HCT116 (cell line): ENCODE results near the gene PRR36. TPM values are rescaled to one million over a fixed set of nuclear protein-coding genes. Genes with fewer than 3 reads are reported as not detected.

ENCODE experiments used
- ATAC-seq: fragments of 200-7000 bp; cut with Tn5 transposase; 2 replicates; pipeline ENCODE4 v1.9.1; 2020; ENCODE audit warnings: mild to moderate bottlenecking, moderate library complexity
- BruUV-seq: library from RNA; stranded (reverse); fragments of 400-500 nt; replicated peaks from 2 replicates; lab custom pipeline; 2021; lab: Mats Ljungman, UMichigan
- CTCF ChIA-PET: fragments of 300-600 bp; sonication (Branson Sonifier 250); formaldehyde crosslinking; loops from one replicate; lab custom pipeline; 2021; ENCODE audit warnings: antibody characterized with exemption; lab: Charles Lee
- POLR2A ChIA-PET: fragments of 300-600, 350-600 bp; sonication (Branson Sonifier 250); formaldehyde crosslinking; loops from one replicate; lab custom pipeline; 2021; ENCODE audit warnings: antibody characterized with exemption; lab: Charles Lee
- RAD21 ChIA-PET, 2 experiments: fragments of 300-600 bp; sonication (Branson Sonifier 250); formaldehyde crosslinking; loops; one replicate each; lab custom pipeline; 2023; ENCODE audit warnings: low total read pairs in 2 of 2; ENCODE audit not compliant: uncharacterized antibody in 2 of 2, unreplicated experiment in 2 of 2, low non-redundant PET in 1 of 2; lab: Charles Lee
- DNase-seq: peaks from one replicate; pipeline ENCODE4 v3.0.0-alpha.2; 2010; ENCODE audit warnings: low read depth, low spot score
- H2AFZ ChIP-seq: fragments of 200-600 bp; shearing (Covaris generic), sonication (generic); 2 replicates; pipeline ENCODE4 v1.6.1; 2017; ENCODE audit warnings: low read depth, mixed run types, mixed read lengths, antibody characterized with exemption, low read length; ENCODE audit not compliant: poor library complexity, severe bottlenecking
- H3K27ac ChIP-seq: 2 replicates; pipeline ENCODE4 v1.5.1; 2012; ENCODE audit warnings: low read depth, low read length
- H3K27me3 ChIP-seq: fragments of 200-600 bp; sonication (generic); 2 replicates; pipeline ENCODE4 v1.6.1; 2016; ENCODE audit warnings: mixed run types, low read length, mixed read lengths; ENCODE audit not compliant: insufficient read depth
- H3K36me3 ChIP-seq, 2 experiments: fragments of 200-500 bp in 1 of 2; fragments of 200-600 bp in 1 of 2; sonication (Bioruptor generic) in 1 of 2; sonication (generic) in 1 of 2; 2 replicates each; pipeline versions ENCODE4 v1.5.1 to v1.6.1; 2014 to 2016; ENCODE audit warnings: low read length in 2 of 2, inconsistent platforms in 1 of 2, mixed read lengths in 1 of 2, mixed run types in 1 of 2; ENCODE audit not compliant: insufficient read depth in 2 of 2, control insufficient read depth in 1 of 2
- H3K4me1 ChIP-seq, 2 experiments: fragments of 200-600 bp in 1 of 2; sonication (generic) in 1 of 2; 2 replicates each; pipeline versions ENCODE4 v1.5.1 to v1.6.1; 2012 to 2017; ENCODE audit warnings: low read length in 2 of 2, inconsistent platforms in 1 of 2, mild to moderate bottlenecking in 1 of 2, mixed read lengths in 1 of 2, mixed run types in 1 of 2, moderate library complexity in 1 of 2; ENCODE audit not compliant: insufficient read depth in 2 of 2, control insufficient read depth in 1 of 2
- H3K4me2 ChIP-seq: fragments of 200-600 bp; sonication (generic); 2 replicates; pipeline ENCODE4 v1.6.1; 2017; ENCODE audit warnings: mixed run types, low read length, mixed read lengths
- H3K4me3 ChIP-seq, 2 experiments: fragments of 200-600 bp in 1 of 2; sonication (generic) in 1 of 2; replicated peaks in 1 of 2; 2 replicates each; pipeline ENCODE4 v1.5.1; 2011 to 2016; ENCODE audit warnings: low read length in 2 of 2, control low read depth in 1 of 2, low read depth in 1 of 2, mild to moderate bottlenecking in 1 of 2, mixed read lengths in 1 of 2, mixed run types in 1 of 2
- H3K79me2 ChIP-seq: fragments of 200-600 bp; sonication (generic); 2 replicates; pipeline ENCODE4 v1.6.1; 2017; ENCODE audit warnings: mild to moderate bottlenecking, mixed run types, low read length, moderate library complexity, mixed read lengths; ENCODE audit not compliant: insufficient read depth
- H3K9ac ChIP-seq: fragments of 200-600 bp; sonication (generic); 2 replicates; pipeline ENCODE4 v1.6.1; 2016; ENCODE audit warnings: low read length, mixed read lengths
- H3K9me2 ChIP-seq: fragments of 200-600 bp; sonication (generic), shearing (Covaris generic); 2 replicates; pipeline ENCODE4 v1.6.1; 2017; ENCODE audit warnings: mixed run types, mild to moderate bottlenecking, moderate library complexity; ENCODE audit not compliant: insufficient read depth
- H3K9me3 ChIP-seq, 2 experiments: fragments of 200-500 bp in 1 of 2; fragments of 200-600 bp in 1 of 2; sonication (Bioruptor generic) in 1 of 2; sonication (generic) in 1 of 2; 2 replicates each; pipeline ENCODE4 v1.6.1; 2014 to 2017; ENCODE audit warnings: low read length in 2 of 2, mixed read lengths in 2 of 2, inconsistent platforms in 1 of 2, low read depth in 1 of 2, mild to moderate bottlenecking in 1 of 2, mixed run types in 1 of 2, moderate library complexity in 1 of 2; ENCODE audit not compliant: control insufficient read depth in 1 of 2, insufficient read depth in 1 of 2
- H4K20me1 ChIP-seq: fragments of 200-600 bp; sonication (generic), shearing (Covaris generic); 2 replicates; pipeline ENCODE4 v1.6.1; 2017; ENCODE audit warnings: mixed run types, mild to moderate bottlenecking, moderate library complexity; ENCODE audit not compliant: insufficient read depth
- CBX3 ChIP-seq: IDR thresholded peaks from 2 replicates; pipeline ENCODE4 v1.6.1; 2012; ENCODE audit warnings: low read depth
- CEBPB ChIP-seq: IDR thresholded peaks from 2 replicates; pipeline ENCODE4 v1.6.1; 2012; ENCODE audit warnings: low read depth
- ELF1 ChIP-seq: IDR thresholded peaks from 2 replicates; pipeline ENCODE4 v1.6.1; 2012; ENCODE audit warnings: low read depth, borderline replicate concordance
- EZH2phosphoT487 ChIP-seq: fragments of 200-600 bp; IDR thresholded peaks from 2 replicates; pipeline ENCODE4 v1.6.1; 2018; ENCODE audit warnings: antibody characterized with exemption, borderline replicate concordance
- FOSL1 ChIP-seq: IDR thresholded peaks from 2 replicates; pipeline ENCODE4 v1.6.1; 2012; ENCODE audit warnings: low read depth
- JUND ChIP-seq: IDR thresholded peaks from 2 replicates; pipeline ENCODE4 v1.6.1; 2012
- POLR2AphosphoS5 ChIP-seq: IDR thresholded peaks from 2 replicates; pipeline ENCODE4 v1.6.1; 2011; ENCODE audit warnings: mild to moderate bottlenecking, low read depth, low read length, moderate library complexity
- RAD21 ChIP-seq: IDR thresholded peaks from 2 replicates; pipeline ENCODE4 v1.6.1; 2012; ENCODE audit warnings: low read depth, mild to moderate bottlenecking
- SIN3A ChIP-seq: IDR thresholded peaks from 2 replicates; pipeline ENCODE4 v1.6.1; 2012; ENCODE audit warnings: low read depth
- SRF ChIP-seq: IDR thresholded peaks from 2 replicates; pipeline ENCODE4 v1.6.1; 2012; ENCODE audit warnings: low read depth
- YY1 ChIP-seq: IDR thresholded peaks from 2 replicates; pipeline ENCODE4 v1.6.1; 2011; ENCODE audit warnings: low read length, low read depth, moderate library complexity, mild to moderate bottlenecking; ENCODE audit not compliant: insufficient replicate concordance; ENCODE audit errors: extremely low read depth
- ZFX ChIP-seq: fragments of 450-650 bp; IDR thresholded peaks from 2 replicates; pipeline ENCODE4 v1.6.1; 2017
- intact Hi-C: fragments of 100-400 bp; cut with micrococcal nuclease; formaldehyde crosslinking; loops from 2 replicates; pipeline ENCODE4 v1.10.0; 2022
- total RNA-seq: library from RNA; stranded (reverse); gene quantifications from one replicate; pipeline ENCODE4 v1.2.1, GENCODE V29; 2021; ENCODE audit not compliant: unreplicated experiment
- TF ChIP-seq, protein P1 (sequence below): IDR thresholded peaks from 2 replicates; pipeline ENCODE4 v1.6.1; 2012
- TF ChIP-seq, protein P2 (sequence below): IDR thresholded peaks from 2 replicates; pipeline ENCODE4 v1.6.1; 2012
- TF ChIP-seq, protein P3 (sequence below), 3 experiments: fragments of 200-600 bp in 1 of 3; sonication (generic) in 1 of 3; IDR thresholded peaks in 2 of 3; conservative IDR thresholded peaks in 1 of 3; 2 replicates each; pipeline ENCODE4 v1.5.1; 2012 to 2017; ENCODE audit warnings: low read depth in 2 of 3, low read length in 2 of 3, antibody characterized with exemption in 1 of 3, borderline replicate concordance in 1 of 3, control low read depth in 1 of 3, mild to moderate bottlenecking in 1 of 3, mixed read lengths in 1 of 3, mixed run types in 1 of 3, moderate library complexity in 1 of 3; ENCODE audit not compliant: insufficient read depth in 1 of 3
- TF ChIP-seq, protein P4 (sequence below): IDR thresholded peaks from 2 replicates; pipeline ENCODE4 v1.6.1; 2011; ENCODE audit warnings: mild to moderate bottlenecking, low read length, moderate library complexity; ENCODE audit not compliant: insufficient replicate concordance; ENCODE audit errors: extremely low read depth
- TF ChIP-seq, protein P5 (sequence below): IDR thresholded peaks from 2 replicates; pipeline ENCODE4 v1.6.1; 2012; ENCODE audit warnings: low read depth

Gene PRR36
- total RNA-seq, 1 experiment from 2014 or later: 7.5 TPM

DNA sequence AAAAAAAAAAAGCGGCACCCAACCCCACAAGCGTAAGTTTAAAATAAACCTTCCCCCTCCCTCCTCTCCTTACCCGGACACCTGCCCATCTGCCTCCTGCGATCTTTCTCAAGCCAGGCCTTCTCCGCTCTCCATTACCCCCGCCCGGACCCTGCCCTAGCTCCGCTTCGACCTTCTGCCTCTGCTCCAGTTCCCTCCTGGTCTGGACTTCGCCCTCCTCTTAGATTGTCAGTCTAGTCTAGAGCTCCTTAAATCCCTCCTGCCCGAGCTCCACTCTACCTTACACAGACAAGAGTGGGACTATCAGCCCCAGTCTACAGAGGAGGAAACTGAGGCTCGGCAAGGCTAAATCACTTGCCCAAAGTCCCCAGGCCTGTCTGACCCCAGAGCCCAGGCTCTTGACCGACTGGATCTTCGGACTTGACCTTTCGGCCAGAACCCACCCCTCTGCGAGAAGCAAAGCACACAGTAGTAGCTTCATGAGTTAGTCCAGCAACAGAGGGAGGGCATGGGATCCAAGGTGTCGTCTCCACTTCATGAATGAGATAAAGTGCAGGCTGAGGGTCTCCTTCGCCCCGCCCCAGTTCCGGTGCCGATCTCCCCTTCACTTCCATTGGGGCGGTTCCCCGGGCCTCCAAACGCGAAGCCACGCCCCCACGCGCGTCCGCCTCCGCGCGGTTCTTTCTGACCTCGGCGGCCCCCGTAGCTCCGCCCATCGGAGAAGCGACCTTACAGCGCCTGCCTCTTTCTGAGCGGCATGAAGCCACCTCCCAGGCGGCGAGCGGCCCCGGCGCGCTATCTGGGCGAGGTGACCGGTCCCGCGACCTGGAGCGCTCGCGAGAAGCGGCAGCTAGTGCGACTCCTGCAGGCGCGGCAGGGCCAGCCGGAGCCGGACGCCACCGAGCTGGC lies 45.7 kb upstream of the PRR36 start, which contains the start of gene SNAPC2:
TSS of gene SNAPC2 (plus strand) at position 729 of the 909 bp plus-strand sequence. CDS start at position 758, 29 bp downstream.
- H3K9ac ChIP-seq: peak within 1 kb of the TSS; percentile 89
- intact Hi-C loops: loop anchor here (1.0 to 5.0 kb wide), 2 partner anchors 50 to 68 kb away; no protein-coding TSS in a partner anchor
- peaks cover 0 to 12% of the 10 kb centered on the region in 2 experiments; a peak in 3 of 4 replicates for H3K36me3 ChIP-seq
- TF ChIP-seq JUND: no peak
- no peak for TF ChIP-seq SRF
- TF ChIP-seq CEBPB: no peak
- peak; percentile 58; the same call in 1 of the 2 replicates for TF ChIP-seq SIN3A
- no peak for TF ChIP-seq EZH2phosphoT487
- TF ChIP-seq ELF1: no peak
- TF ChIP-seq, protein P1, sequence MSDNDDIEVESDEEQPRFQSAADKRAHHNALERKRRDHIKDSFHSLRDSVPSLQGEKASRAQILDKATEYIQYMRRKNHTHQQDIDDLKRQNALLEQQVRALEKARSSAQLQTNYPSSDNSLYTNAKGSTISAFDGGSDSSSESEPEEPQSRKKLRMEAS: peak; percentile 77; the same call in 1 of the 2 replicates
- TF ChIP-seq FOSL1: no peak
- TF ChIP-seq, protein P2, sequence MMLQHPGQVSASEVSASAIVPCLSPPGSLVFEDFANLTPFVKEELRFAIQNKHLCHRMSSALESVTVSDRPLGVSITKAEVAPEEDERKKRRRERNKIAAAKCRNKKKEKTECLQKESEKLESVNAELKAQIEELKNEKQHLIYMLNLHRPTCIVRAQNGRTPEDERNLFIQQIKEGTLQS: no peak
- peak; percentile 17 for TF ChIP-seq YY1
- TF ChIP-seq, protein P3, sequence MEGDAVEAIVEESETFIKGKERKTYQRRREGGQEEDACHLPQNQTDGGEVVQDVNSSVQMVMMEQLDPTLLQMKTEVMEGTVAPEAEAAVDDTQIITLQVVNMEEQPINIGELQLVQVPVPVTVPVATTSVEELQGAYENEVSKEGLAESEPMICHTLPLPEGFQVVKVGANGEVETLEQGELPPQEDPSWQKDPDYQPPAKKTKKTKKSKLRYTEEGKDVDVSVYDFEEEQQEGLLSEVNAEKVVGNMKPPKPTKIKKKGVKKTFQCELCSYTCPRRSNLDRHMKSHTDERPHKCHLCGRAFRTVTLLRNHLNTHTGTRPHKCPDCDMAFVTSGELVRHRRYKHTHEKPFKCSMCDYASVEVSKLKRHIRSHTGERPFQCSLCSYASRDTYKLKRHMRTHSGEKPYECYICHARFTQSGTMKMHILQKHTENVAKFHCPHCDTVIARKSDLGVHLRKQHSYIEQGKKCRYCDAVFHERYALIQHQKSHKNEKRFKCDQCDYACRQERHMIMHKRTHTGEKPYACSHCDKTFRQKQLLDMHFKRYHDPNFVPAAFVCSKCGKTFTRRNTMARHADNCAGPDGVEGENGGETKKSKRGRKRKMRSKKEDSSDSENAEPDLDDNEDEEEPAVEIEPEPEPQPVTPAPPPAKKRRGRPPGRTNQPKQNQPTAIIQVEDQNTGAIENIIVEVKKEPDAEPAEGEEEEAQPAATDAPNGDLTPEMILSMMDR (IDR thresholded peaks at IDR 0.05 in 2 of 3, conservative IDR thresholded peaks at IDR 0.05 in 1 of 3; ENCODE audit: borderline replicate concordance in 1 of 3, insufficient read depth in 1 of 3, low read depth in 2 of 3, low read length in 2 of 3): no peak
- no peak for TF ChIP-seq RAD21
- no peak for TF ChIP-seq ZFX
- TF ChIP-seq POLR2AphosphoS5: peak; percentile 62
- TF ChIP-seq, protein P4, sequence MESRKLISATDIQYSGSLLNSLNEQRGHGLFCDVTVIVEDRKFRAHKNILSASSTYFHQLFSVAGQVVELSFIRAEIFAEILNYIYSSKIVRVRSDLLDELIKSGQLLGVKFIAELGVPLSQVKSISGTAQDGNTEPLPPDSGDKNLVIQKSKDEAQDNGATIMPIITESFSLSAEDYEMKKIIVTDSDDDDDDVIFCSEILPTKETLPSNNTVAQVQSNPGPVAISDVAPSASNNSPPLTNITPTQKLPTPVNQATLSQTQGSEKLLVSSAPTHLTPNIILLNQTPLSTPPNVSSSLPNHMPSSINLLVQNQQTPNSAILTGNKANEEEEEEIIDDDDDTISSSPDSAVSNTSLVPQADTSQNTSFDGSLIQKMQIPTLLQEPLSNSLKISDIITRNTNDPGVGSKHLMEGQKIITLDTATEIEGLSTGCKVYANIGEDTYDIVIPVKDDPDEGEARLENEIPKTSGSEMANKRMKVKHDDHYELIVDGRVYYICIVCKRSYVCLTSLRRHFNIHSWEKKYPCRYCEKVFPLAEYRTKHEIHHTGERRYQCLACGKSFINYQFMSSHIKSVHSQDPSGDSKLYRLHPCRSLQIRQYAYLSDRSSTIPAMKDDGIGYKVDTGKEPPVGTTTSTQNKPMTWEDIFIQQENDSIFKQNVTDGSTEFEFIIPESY: no peak
- TF ChIP-seq, protein P5, sequence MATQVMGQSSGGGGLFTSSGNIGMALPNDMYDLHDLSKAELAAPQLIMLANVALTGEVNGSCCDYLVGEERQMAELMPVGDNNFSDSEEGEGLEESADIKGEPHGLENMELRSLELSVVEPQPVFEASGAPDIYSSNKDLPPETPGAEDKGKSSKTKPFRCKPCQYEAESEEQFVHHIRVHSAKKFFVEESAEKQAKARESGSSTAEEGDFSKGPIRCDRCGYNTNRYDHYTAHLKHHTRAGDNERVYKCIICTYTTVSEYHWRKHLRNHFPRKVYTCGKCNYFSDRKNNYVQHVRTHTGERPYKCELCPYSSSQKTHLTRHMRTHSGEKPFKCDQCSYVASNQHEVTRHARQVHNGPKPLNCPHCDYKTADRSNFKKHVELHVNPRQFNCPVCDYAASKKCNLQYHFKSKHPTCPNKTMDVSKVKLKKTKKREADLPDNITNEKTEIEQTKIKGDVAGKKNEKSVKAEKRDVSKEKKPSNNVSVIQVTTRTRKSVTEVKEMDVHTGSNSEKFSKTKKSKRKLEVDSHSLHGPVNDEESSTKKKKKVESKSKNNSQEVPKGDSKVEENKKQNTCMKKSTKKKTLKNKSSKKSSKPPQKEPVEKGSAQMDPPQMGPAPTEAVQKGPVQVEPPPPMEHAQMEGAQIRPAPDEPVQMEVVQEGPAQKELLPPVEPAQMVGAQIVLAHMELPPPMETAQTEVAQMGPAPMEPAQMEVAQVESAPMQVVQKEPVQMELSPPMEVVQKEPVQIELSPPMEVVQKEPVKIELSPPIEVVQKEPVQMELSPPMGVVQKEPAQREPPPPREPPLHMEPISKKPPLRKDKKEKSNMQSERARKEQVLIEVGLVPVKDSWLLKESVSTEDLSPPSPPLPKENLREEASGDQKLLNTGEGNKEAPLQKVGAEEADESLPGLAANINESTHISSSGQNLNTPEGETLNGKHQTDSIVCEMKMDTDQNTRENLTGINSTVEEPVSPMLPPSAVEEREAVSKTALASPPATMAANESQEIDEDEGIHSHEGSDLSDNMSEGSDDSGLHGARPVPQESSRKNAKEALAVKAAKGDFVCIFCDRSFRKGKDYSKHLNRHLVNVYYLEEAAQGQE: no peak
- no peak for TF ChIP-seq CBX3

More for the DNA sequence above, 45.7 kb upstream of the PRR36 start, which contains the start of gene SNAPC2:
- ChIA-PET RAD21 (interaction anchor here (0.6 to 2.0 kb wide), 9 partner anchors 9 to 578 kb away, joined by 3 to 9 read pairs (median 6); partner anchors contain the start of gene TIMM44 (in 1 of the 2)), POLR2A (interaction anchor here (0.6 to 2.7 kb wide), 18 partner anchors 10 to 1409 kb away, joined by 3 to 33 read pairs (median 6); partner anchors contain the start of genes LRRC8E, MAP2K7 and TIMM44), CTCF (interaction anchor here (0.6 to 5.2 kb wide), 17 partner anchors 8 to 566 kb away, joined by 3 to 41 read pairs (median 4); partner anchors contain the start of genes MAP2K7, TIMM44 and TRAPPC5)
- H2AFZ ChIP-seq: no peak within 1 kb of the TSS
- H3K4me3 ChIP-seq: peak within 1 kb of the TSS; percentile 66 to 74
- peaks cover 10% of the 10 kb centered on the region; the same call in 1 of the 2 replicates for H3K79me2 ChIP-seq
- no peaks in the 10 kb centered on the region for H4K20me1 ChIP-seq
- peak within 1 kb of the TSS; percentile 89 for H3K27ac ChIP-seq
- BruUV-seq: TSS peak; percentile 80
- H3K4me1 ChIP-seq: peaks cover 21 to 61% of the 10 kb centered on the region in 2 experiments; a peak in 3 of 4 replicates
- DNase-seq (peak; percentile 92), ATAC-seq (peak; percentile 61)
- H3K9me2 ChIP-seq: no peaks in the 10 kb centered on the region
- peak within 1 kb of the TSS; percentile 91 for H3K4me2 ChIP-seq
- H3K9me3 ChIP-seq: no peaks in the 10 kb centered on the region
- no peaks in the 10 kb centered on the region for H3K27me3 ChIP-seq
